GM19099 (cell line): ENCODE results near the gene CHMP6.

Experiments
- POLR2A ChIP-seq: IDR thresholded peaks from 3 replicates; pipeline ENCODE4 v1.6.1; 2011; ENCODE audit warnings: low read depth; ENCODE audit not compliant: insufficient read length; ENCODE audit errors: extremely low read depth

Gene CHMP6

DNA sequence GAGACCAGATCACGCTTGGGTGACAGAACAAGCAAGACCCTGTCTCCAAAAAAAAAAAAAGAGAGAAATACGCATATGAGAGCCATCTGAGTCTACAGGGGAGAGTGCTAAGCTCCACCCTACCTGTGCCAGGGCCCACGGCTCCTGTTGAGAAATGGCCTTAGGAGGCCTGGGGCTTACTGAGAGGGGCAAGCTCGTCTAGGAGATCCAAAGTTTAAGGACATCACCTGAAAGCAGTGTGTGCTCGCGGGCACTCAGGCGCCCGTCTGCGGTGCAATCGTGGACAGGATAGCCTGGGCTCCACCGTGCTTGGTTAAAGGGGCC is 28.8 kb downstream of the CHMP6 start:
- TF ChIP-seq POLR2A = no peak

DNA sequence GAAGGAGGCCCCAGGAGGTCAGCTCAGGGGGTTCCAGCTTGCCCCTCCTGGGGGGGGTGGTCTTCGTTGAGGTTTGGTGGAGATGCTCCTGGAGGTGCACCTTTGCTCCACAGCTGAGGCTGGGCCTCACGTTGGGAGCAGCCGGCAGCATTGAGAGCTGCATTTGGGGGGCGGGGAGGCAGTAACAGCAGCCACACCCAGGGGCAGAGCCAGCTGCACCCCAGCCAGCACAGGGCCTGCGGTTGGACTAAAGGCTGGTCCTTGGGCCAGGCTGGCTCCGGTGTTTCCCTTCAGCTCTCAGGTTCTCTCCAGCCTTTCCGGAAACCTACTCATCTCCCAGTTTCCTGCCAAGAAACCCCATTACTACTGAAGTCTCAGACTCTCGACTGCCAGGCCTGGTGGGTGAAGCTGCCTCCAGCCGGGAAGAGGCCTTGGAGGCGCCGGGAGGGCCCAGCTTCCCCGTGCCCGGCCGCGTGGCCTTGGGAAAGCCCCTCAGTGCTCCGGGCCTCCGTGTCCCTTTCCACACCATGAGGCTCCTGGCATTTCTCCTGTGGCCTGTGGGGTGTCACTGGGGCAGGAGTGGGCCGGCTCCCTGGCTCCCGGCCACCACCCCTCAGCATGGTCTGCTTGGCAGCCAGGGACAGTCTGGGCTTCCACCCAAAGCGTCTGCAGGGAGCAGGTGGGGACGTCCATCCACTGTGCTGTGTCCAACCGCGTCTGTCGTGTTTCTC is 29.3 kb downstream of the CHMP6 start:
- TF ChIP-seq POLR2A = no peak

DNA sequence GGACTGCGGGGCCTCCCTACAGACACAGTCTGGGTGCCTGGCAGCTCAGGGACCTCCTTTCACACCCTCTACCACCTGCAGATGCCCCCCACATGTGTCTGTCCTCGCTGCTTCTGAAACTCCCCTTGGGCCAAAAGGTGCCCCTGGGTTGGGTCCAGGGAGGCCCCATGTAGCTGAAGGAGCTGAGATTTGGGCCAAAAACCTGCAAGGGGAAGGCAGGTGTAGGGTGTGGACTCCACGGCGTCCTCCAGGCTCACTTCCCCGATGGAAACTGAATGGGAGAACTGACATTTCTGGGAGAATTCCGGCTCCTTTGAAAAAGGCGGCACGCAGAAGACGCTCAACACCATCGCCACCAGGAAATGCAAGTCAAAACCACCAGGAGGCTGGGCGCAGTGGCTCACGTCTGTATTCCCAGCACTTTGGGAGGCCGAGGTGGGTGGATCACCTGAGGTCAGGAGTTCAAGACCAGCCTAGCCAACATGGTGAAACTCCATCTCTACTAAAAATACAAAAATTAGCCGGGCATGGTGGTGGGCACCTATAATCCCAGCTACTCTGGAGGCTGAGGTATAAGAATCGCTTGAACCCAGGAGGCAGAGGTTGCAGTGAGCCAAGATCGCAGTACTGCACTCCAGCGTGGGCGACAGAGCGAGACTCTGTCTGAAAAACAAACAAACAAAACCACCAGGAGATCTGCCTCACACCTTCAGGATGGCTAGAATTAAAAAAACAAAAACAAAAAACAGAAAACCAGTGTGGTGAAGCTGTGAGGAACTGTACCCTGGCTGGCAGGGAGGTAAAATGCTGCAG is 30.1 kb downstream of the CHMP6 start:
- TF ChIP-seq POLR2A = no peak

DNA sequence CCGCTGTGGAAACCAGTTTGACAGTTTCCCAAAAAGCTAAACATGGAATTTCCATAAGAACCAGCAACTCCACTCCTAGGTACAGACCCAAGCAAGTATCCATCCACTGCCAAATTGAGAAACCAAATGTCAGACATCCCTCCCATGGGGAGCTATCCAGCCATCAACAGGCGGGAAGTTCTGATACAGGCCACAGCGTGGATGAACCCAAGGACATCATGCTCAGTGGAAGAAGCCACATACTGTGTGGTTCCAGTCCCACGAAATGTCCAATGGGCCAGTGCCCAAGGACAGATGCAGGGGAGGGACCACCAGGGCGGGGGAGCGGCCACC is 30.7 kb downstream of the CHMP6 start:
- TF ChIP-seq POLR2A = no peak

DNA sequence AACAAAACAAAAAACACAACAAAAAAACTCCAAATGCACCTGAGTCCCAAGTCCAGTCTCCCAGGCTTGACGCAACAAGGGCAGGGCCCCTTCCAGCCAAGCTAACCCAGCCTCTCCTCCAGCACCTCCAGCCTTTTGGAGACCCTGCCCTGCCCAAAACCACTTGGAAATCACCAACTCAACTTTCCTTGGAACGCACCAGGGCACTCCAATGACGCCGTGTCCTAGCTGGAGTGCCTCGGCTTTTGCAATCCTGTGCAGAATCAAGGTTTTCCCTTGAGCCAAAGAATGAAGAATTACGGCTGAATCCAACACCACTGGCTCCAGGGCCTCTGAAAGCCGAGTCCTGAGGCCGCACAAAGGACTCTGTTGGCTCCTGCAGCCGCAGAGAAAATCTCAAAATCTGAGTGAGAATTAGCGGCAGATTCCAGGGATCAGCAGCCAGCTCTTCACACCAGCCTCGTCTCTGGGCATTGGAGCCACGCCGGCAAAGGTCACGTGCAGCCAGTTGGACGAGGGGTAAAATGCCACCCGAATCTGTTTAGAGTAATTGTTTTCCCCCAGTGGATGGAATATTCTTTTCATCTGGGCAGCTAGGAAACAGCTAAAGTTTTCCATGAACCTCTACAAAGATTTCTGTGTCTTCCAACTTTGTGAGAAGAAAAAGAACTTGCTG is 33.6 kb downstream of the CHMP6 start:
- no peak for TF ChIP-seq POLR2A

DNA sequence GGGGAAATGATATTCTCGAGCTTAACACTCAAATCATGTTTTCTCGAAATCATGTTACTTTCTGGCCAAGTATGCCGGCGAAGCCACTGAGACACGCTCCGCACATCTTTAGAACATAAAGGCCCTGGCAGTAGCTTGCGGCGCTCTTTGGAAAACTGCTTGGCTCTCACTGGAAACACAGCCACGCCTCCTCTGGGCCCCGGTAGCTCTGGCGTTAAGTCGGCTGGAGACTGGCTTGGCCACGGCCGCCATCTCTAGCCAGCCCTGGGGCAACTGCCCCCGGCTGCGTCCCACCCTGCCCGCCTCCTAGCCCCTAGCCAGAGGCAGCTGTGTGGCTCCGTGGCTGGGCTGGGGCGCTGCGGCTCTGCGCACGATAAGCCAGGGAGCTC is 34.1 kb downstream of the CHMP6 start:
- no peak for TF ChIP-seq POLR2A

DNA sequence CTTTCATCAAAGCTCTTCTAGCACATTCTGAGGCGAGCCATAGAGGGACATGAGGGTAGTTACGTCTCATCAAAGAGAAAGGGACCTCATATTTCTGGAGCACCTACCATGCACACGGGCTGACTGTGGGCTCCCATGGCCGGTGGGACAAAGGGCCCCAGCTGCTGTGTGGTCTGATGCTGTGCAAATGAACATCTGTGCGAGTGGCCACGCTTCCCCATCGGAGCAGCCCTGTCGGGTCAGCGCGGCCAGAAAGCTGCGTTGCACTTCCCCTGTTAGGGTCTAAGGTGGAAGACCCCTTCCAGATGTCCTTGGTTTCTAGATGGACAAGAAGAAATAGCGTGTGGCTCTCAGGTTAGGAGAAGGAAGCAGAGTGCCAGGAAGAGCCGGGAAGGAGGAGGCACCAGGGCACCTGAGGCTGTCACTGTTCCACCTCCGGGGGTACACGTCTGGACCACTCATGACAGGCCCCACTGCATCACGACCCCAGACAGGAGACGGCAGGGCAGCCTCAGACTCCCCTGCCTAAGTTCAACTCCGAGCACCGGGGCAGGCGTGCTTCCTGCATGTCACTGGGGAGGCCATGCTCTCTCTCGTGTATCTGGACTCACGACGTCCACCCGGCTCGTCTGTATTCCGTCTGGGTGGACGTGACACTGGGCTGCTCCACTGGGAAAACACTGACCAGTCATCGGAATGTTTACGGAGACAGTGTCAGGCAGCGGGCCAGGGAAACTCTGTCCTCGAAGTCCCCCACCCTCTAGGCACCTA is 34.8 kb downstream of the CHMP6 start:
- TF ChIP-seq POLR2A = no peak

DNA sequence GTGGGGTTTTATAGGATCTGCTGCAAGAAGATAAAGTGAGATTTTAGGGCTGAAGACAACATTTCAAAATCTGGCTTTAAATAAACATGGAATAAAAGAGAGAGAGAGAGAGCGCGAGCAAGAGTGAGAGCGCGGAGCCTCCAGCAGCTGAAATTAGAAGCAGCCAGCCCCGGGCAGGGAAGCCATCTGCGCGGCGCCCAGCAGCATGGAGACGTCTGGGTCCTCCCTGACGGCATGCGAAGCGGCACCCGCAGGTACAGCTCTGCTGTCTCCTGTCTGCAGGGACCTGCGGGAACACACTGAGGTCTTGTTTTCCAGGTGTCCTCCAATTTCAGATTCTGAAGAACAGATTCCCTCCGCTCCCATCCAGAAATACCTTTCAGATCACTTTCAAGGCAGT is 35.4 kb downstream of the CHMP6 start:
- no peak for TF ChIP-seq POLR2A

DNA sequence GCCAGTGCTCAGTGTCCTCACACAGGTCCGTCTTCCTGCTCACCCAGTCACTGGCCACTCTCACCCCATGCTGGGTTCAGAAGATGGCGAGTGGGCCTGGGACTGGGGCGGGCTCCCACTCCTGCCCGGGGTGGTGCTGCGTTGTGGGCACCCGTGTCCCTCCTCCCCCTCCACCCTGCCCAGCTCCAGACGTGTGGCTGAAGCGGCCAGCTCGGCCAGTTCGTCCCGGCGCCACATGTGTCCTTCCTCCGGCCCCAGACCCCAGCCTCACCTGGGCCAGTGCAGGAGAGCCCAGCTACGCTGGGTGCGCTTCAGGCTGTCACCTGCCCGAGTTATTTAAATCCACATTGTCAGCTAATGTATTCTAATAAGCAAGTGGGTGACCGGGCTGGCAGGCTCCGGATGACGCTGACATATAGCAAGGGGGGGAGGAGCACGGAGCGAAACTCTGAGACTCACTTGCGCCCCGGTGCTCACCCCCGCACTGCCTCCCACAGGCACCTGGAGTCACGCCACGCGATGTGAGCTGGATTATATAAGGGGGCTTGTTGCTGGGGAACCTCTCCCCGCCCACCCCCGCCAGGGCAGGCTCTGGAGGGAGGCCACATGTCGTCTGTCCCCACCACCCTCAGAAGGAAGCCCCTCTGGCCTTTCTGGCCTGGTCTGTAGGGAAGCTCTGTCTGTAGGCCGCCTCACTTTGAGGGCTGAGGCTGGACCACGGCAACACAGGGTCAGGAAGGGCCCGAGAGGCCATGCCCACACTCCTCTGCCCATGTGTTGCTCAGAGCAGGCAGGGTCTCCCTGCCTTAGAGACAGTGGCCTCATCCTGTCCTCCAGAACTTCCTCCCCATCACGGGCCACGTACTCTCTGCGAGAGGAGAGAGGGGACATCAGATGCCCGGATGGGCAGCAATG is 36.2 kb downstream of the CHMP6 start:
- no peak for TF ChIP-seq POLR2A

DNA sequence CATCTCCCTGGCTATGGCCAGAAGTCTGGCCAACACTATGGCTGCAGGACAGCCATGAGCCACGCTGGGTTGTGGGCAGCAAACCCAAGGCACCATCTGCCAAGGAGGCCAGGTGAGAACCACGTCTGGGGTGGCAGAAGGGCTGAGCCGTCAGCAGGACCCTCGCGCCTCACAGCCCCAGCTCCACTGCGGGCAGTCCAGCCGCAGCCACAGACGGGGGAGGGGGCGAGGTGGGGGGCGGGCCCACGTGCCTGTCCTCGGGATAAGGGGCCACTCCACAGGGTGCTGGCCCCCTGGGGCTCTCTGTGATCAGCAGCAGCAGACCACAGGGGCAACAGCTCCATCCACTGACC is 36.8 kb downstream of the CHMP6 start:
- TF ChIP-seq POLR2A = no peak

DNA sequence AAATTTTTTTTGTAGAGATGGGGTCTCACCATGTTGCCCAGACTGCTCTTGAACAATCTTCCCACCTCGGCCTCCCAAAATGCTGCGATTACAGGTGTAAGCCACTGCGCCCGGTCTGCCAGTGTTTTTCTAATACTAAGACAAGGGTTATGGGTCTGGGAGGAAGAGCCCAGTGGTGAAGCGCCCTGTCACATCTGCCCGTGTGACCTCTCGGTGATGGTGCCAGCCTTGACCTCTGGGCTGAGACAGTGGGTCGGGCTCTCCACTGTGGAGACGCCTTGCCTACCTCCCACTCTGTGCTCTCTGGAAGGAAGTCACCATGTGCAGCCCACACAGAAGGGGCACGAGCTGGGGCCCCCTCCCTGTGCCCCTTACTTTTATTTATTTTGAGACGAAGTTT is 38.2 kb downstream of the CHMP6 start:
- TF ChIP-seq POLR2A = no peak

DNA sequence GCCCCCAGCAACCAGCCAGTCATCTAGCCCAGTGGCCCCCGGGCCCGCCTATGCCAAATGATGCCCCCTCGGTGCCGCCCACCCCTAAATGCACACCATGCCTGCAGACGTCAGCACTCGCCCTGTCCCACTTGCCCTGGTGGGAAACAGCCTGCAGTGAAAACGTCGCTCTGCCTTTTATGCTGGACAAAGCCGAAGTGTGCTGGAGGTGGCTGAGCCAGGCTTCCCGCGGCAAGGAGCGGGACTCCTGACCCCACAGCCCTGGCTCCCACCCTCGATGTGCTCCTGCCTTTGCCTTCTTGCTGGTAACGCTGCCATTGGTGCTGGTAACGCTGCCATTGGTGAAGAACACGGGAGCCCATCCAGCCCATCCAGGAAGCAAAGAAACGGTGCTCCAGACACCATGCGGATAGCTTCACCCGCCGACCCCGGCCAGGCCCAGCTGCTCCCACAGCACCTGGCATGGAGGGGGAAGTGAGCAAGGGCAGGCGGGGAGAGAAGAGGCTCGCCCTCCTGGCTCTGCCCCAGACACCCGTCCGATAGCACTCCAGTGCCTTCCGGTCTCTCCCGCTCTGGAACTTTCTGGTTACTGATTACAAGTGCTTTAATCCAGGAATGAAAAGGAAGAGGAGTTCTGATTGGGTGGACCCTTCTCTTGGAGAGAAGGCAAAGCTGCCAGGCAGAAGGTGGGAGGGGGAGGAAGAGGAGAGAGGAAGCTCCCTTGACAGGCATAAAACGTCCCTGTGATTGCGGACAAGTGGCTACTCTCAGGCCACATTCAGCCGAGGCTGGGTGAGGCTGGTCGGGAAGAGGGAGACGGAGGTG is 39.3 kb downstream of the CHMP6 start:
- TF ChIP-seq POLR2A = no peak
